Activated CD8-positive, alpha-beta T cell treated with anti-CD3 and anti-CD28 coated beads for 36 hours (primary cell): Measurements from ENCODE around the gene ANKS1B. TPM values are rescaled to one million over a fixed set of nuclear protein-coding genes. Genes with fewer than 3 reads are reported as not detected.

Experiments
- ATAC-seq: fragments of 200-7000 bp; cut with Tn5 transposase; one replicate; pipeline ENCODE4 v1.10.0; 2021; ENCODE audit warnings: mild to moderate bottlenecking, moderate library complexity
- CTCF ChIA-PET: fragments of 350-600 bp; sonication (Branson Sonifier 250); formaldehyde crosslinking; loops from one replicate; lab custom pipeline; 2021; ENCODE audit warnings: antibody characterized with exemption; lab: Charles Lee
- POLR2A ChIA-PET: fragments of 350-600 bp; sonication (Branson Sonifier 250); formaldehyde crosslinking; loops from one replicate; lab custom pipeline; 2021; ENCODE audit warnings: antibody characterized with exemption; lab: Charles Lee
- DNase-seq: peaks from one replicate; pipeline ENCODE4 v3.0.0-alpha.2; 2020
- H3K27ac Mint-ChIP-seq: one replicate; pipeline ENCODE4 v1.8.0; 2021; ENCODE audit warnings: mild to moderate bottlenecking, mixed read lengths
- H3K27me3 Mint-ChIP-seq: one replicate; pipeline ENCODE4 v1.8.0; 2021; ENCODE audit warnings: mixed read lengths
- H3K36me3 Mint-ChIP-seq: one replicate; pipeline ENCODE4 v1.8.0; 2021; ENCODE audit warnings: low read depth, mixed read lengths
- H3K4me1 Mint-ChIP-seq: one replicate; pipeline ENCODE4 v1.8.0; 2021; ENCODE audit warnings: low read depth, mixed read lengths
- H3K4me3 Mint-ChIP-seq: one replicate; pipeline ENCODE4 v1.8.0; 2021; ENCODE audit warnings: mild to moderate bottlenecking, moderate library complexity, mixed read lengths
- H3K9me3 Mint-ChIP-seq: one replicate; pipeline ENCODE4 v1.8.0; 2021; ENCODE audit warnings: mixed read lengths
- intact Hi-C: fragments of 100-400 bp; cut with micrococcal nuclease; formaldehyde crosslinking; loops from one replicate; pipeline ENCODE4 v1.10.0; 2022
- total RNA-seq, 2 experiments: library from RNA; stranded (reverse); gene quantifications; one replicate each; pipeline ENCODE4 v1.2.3, GENCODE V29; 2021
- TF ChIP-seq, protein P1 (sequence below): fragments of 200-600 bp; IDR thresholded peaks from one replicate; pipeline ENCODE4 v1.8.0; 2022; ENCODE audit warnings: antibody characterized with exemption, mild to moderate bottlenecking

Gene ANKS1B
- total RNA-seq, 2 experiments from 2014 or later, result 0.54 TPM; not detected in 1

- no peaks in the 10 kb centered on the region for H3K27me3 Mint-ChIP-seq
- CTCF ChIA-PET, result no interaction called here
These were observed 964.9 kb downstream of the ANKS1B start for GRCh38 chr12:99019798-99020197.

GRCh38 chr12:99017971-99018370, 966.8 kb downstream of the ANKS1B start:
- TF ChIP-seq, protein P1, sequence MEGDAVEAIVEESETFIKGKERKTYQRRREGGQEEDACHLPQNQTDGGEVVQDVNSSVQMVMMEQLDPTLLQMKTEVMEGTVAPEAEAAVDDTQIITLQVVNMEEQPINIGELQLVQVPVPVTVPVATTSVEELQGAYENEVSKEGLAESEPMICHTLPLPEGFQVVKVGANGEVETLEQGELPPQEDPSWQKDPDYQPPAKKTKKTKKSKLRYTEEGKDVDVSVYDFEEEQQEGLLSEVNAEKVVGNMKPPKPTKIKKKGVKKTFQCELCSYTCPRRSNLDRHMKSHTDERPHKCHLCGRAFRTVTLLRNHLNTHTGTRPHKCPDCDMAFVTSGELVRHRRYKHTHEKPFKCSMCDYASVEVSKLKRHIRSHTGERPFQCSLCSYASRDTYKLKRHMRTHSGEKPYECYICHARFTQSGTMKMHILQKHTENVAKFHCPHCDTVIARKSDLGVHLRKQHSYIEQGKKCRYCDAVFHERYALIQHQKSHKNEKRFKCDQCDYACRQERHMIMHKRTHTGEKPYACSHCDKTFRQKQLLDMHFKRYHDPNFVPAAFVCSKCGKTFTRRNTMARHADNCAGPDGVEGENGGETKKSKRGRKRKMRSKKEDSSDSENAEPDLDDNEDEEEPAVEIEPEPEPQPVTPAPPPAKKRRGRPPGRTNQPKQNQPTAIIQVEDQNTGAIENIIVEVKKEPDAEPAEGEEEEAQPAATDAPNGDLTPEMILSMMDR, result no peak
- Mint-ChIP-seq H3K27ac (no peak overlapping the region), H3K4me1 (no peaks in the 10 kb centered on the region), H3K9me3 (peaks cover 2% of the 10 kb centered on the region), H3K27me3 (no peaks in the 10 kb centered on the region), H3K36me3 (no peaks in the 10 kb centered on the region), H3K4me3 (no peak overlapping the region)
- ATAC-seq, result no peak
- no peak for DNase-seq
- intact Hi-C loops, result no loop called here
- ChIA-PET CTCF (no interaction called here), POLR2A (no interaction called here)

More at GRCh38 chr12:99019798-99020197, 964.9 kb downstream of the ANKS1B start:
- intact Hi-C loops, result no loop called here
- no peak for ATAC-seq
- Mint-ChIP-seq H3K4me3 (no peak overlapping the region), H3K4me1 (no peaks in the 10 kb centered on the region), H3K36me3 (no peaks in the 10 kb centered on the region), H3K9me3 (peaks cover 2% of the 10 kb centered on the region), H3K27ac (no peak overlapping the region)
- no peak for DNase-seq
- POLR2A ChIA-PET, result no interaction called here
- TF ChIP-seq, protein P1, result no peak

- ChIA-PET CTCF (interaction anchor here (1.0 to 2.8 kb wide), 2 partner anchors 11 to 12 kb away, joined by 3 to 11 read pairs; no protein-coding TSS in a partner anchor), POLR2A (no interaction called here)
- Mint-ChIP-seq H3K4me1 (no peaks in the 10 kb centered on the region), H3K27me3 (peaks cover 6% of the 10 kb centered on the region), H3K36me3 (no peaks in the 10 kb centered on the region), H3K9me3 (no peaks in the 10 kb centered on the region), H3K27ac (no peak overlapping the region), H3K4me3 (no peak overlapping the region)
- TF ChIP-seq, protein P1, result no peak
- ATAC-seq, result no peak
- intact Hi-C loops, result no loop called here
- DNase-seq, result no peak
These were observed 975.0 kb downstream of the ANKS1B start for GRCh38 chr12:99009654-99010296.

GRCh38 chr12:99005601-99006000, 979.1 kb downstream of the ANKS1B start:
- CTCF ChIA-PET, result interaction anchor here (0.8 kb wide), 1 partner anchor 306 kb away, joined by 3 read pairs; no protein-coding TSS in a partner anchor

More at GRCh38 chr12:99005601-99006000, 979.1 kb downstream of the ANKS1B start:
- intact Hi-C loops, result no loop called here
- H3K4me3 Mint-ChIP-seq, result no peak overlapping the region
- H3K4me1 Mint-ChIP-seq, result no peaks in the 10 kb centered on the region
- no peaks in the 10 kb centered on the region for H3K27me3 Mint-ChIP-seq
- ATAC-seq (no peak), DNase-seq (no peak)
- no peak overlapping the region for H3K27ac Mint-ChIP-seq
- no peaks in the 10 kb centered on the region for H3K9me3 Mint-ChIP-seq
- POLR2A ChIA-PET, result no interaction called here
- no peaks in the 10 kb centered on the region for H3K36me3 Mint-ChIP-seq
- TF ChIP-seq, protein P1, result no peak
